Tibial nerve (tissue), 3 donors: ENCODE data around the gene UBE2F.

Experiments
- POLR2A ChIP-seq, 2 donors: fragments of 450-650 bp; IDR thresholded peaks; one replicate each; pipeline ENCODE4 v1.6.1; 2017; ENCODE audit warnings: antibody characterized with exemption in 2 of 2, mild to moderate bottlenecking in 2 of 2, moderate library complexity in 2 of 2
- TF ChIP-seq, protein P1 (sequence below), 5 experiments: fragments of 200-600 bp in 3 of 5; fragments of 450-650 bp in 2 of 5; sonication (generic) in 3 of 5; IDR thresholded peaks; one replicate each; pipeline ENCODE4 v1.5.1; 2016 to 2019; ENCODE audit warnings: antibody characterized with exemption in 5 of 5, mild to moderate bottlenecking in 3 of 5, moderate library complexity in 2 of 5

DNA sequence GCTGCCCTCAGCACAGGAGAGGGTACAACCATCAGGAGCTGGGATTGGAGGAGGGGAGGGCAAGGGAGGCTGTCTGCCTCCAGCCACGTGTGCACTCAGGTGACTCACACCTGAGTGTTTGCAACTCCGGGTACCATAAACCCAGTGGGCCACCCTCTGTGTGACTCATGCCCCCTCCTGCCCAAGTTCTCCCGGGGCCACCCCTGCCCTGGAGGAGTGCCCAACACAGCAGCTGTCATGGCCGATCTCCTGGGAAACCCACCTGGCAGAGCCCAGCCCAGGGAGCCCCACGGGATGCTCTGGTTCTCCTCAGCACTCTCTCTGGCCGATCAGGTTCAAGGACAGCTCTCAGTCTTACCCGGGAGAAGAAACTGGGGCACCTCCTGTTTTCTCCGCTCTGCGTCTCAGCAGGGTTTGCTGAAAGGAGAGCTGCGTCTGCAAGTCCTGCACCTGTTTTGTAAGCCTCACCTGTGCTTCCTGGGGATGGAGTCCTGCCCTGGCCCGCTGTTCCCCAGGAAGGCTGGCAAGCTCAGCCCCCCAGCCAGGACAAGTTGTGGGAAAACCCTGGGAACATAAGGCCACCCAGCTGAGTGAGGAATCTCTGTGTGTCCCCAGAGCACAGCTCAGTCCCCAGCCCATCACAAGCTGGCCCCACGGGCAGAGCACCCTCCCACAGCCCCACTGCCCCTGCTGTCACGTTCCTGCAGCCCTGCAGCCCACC lies 44.0 kb upstream of the UBE2F start:
- TF ChIP-seq, protein P1, sequence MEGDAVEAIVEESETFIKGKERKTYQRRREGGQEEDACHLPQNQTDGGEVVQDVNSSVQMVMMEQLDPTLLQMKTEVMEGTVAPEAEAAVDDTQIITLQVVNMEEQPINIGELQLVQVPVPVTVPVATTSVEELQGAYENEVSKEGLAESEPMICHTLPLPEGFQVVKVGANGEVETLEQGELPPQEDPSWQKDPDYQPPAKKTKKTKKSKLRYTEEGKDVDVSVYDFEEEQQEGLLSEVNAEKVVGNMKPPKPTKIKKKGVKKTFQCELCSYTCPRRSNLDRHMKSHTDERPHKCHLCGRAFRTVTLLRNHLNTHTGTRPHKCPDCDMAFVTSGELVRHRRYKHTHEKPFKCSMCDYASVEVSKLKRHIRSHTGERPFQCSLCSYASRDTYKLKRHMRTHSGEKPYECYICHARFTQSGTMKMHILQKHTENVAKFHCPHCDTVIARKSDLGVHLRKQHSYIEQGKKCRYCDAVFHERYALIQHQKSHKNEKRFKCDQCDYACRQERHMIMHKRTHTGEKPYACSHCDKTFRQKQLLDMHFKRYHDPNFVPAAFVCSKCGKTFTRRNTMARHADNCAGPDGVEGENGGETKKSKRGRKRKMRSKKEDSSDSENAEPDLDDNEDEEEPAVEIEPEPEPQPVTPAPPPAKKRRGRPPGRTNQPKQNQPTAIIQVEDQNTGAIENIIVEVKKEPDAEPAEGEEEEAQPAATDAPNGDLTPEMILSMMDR (IDR thresholded peaks at IDR 0.05) = no peak
- TF ChIP-seq POLR2A (IDR thresholded peaks at IDR 0.05) = no peak
